NCI-H146 treated with DMSO at 0.1 percent for 48 hours (cell line): ENCODE measurements around the gene MOB2.

Experiments
- DNase-seq: peaks from one replicate; lab custom pipeline; 2025; ENCODE audit not compliant: unreplicated experiment; lab: John Stamatoyannopoulos, UW

MOB2 gene

DNA sequence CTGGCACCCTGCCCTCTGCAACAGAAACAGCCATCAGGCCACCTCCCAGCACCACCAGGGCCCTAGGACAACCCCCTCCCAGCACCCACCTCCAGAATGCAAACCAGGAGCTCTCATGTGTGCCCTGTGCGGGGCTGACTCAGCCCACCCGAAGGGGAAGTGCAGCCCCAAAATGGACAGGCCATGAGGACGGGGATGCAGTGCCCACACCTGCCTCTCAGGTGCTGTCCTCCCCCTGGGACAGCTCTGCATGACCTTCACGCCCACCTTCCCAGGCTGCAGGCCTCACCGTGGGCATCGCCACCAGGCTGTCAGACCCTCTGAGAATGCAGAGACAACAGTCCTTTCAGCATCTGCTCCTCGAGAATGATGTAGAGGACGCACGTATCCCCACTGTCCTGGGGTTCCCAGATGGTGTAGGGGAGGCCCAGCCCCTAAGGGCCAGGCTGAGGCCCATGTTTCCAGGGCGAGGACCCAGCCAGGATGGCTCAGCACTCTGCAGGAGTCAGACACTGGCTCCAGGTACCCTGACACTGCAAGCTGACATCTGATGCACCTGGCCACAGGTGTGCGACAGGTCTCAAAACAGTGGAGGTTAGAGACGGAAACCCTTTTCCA is 13.5 kb downstream of the MOB2 start:
- DNase-seq = no peak

GRCh38 chr11:1472180-1473005 is 14.2 kb downstream of the MOB2 start:
- no peak for DNase-seq

DNA sequence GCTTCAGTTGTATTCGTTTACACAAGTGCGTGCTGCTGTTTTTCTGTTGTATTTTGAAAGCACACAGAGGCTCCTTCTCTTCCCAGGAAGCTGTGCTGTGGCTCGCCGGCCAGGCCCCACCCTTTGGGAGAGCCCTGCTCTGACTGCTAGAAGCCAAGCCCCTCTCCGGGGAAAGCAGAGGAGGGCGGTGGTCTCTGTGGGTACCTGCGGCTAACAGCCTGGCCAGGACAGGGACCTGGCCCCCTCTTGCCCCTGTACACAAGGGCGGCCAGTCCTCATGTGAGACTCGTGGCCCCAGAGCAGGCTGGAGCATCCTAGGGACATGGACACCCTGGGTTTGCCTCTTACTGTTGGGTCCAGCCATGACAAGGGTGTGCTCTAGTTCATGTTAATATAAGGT is 14.8 kb downstream of the MOB2 start:
- no peak for DNase-seq

DNA sequence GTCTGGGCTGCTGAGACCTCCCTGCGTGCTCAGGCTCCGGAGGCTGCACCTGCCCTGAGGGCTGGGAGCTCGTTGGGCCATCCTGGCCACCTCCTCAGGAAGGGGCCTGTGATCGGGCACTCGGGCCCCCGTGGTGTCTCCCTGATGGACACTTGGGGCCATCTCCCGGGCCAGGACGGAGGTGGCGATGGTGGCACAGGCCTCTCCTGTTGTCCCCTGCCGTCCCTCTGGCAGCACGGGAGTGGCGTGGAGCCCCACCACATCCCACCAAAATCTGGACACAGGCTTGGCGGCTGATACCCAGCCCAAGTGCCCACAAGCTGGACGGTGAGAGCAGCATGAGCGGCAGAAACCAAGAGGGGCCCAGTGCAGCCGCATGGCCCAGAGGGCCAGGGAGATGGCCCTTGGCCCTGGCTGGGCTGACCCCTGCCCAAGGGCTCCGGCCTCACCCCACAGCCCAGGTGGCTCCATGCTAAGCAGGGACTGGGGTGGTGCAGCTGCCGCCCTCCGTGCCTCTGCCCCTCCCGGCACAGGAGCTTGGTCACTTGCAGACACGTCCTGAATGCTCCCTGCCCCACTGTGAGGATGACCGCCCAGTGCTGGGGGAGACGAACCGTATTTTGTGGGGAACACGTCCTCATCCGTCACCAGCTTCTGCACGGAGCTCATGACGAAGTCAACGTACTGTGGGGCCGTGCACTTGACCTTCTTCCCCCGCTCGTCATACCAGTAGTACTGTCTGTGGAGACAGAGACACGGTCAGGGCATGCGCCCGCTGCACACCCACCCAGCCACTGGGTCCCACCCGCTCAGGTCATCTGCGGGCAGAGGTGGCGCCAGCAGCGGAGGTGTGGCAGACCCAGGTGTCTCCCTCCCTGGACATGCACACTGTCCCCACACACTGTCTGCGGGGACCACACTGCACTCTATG is 15.6 kb downstream of the MOB2 start:
- no peak for DNase-seq

- DNase-seq = no peak
Measured at GRCh38 chr11:1469911-1470680, 16.5 kb downstream of the MOB2 start.

- no peak for DNase-seq
Measured at GRCh38 chr11:1469287-1469910, 17.2 kb downstream of the MOB2 start.

DNA sequence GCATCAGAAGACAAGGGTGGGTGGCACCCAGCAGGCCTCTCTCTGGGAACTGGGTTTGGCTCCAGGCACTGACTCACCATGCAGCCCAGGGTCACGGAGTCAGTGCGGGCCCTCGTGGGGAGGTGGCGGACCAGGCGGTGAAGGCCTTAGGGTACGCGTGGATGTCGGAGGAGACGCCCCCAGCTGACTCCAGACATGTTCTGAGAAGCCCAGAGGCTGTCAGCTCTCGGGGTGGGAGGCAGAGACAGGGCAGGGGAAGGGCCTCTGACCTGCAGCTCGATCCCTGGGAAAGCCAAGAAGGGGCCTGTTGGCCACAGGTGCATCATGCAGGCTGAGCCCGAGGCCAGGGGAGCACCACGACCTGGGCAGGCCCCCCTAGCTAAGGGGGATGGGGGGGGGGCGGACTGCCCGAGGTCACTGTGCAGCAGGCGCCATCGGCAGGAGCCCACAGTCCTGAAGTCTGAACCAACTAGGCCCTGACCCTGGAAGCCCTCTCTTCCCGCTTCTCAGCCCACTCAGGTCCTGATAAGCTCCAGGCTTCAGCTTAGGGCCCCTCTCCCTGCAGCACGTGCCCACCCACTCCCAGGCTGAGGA is 18.0 kb downstream of the MOB2 start:
- no peak for DNase-seq

- DNase-seq = no peak
Measured at GRCh38 chr11:1468002-1468401, 18.6 kb downstream of the MOB2 start.

- DNase-seq = no peak
Measured at GRCh38 chr11:1467270-1467669, 19.3 kb downstream of the MOB2 start.

GRCh38 chr11:1466784-1467183 is 19.8 kb downstream of the MOB2 start:
- no peak for DNase-seq

DNA sequence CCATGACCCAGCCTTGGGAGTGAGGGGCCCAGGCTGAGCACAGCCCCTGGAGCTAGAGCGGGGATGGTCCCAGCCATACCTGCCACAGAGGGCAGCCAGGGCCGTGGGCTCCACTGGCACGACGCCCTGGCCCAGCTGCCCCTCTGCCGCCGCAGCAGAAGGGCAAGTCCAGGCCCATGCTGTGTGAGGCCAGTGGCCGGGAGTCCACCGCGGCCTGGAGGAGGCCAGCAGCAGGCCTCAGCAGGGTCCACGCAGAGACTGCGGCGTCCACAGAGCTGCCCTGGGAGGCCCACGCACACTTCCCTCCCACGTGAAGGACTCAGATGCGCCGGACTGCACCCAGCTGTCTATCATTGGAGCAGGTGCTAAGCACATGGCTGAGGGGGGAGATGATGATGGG is 23.5 kb downstream of the MOB2 start:
- DNase-seq = no peak

DNA sequence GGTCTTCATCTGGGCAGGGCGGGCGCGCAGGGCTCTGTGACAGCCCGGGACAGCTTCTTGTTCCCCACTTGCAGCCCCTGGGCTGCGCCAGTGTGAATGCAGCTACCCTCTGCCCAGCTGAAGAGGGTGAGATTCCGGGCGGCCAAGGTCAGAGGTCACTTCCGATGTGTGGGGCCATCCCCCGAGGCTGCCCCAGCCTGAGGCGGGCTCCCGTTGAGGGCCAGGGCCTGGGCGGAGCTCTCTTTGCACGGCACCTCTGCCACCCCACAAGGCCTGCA is 23.9 kb downstream of the MOB2 start:
- DNase-seq = no peak

DNA sequence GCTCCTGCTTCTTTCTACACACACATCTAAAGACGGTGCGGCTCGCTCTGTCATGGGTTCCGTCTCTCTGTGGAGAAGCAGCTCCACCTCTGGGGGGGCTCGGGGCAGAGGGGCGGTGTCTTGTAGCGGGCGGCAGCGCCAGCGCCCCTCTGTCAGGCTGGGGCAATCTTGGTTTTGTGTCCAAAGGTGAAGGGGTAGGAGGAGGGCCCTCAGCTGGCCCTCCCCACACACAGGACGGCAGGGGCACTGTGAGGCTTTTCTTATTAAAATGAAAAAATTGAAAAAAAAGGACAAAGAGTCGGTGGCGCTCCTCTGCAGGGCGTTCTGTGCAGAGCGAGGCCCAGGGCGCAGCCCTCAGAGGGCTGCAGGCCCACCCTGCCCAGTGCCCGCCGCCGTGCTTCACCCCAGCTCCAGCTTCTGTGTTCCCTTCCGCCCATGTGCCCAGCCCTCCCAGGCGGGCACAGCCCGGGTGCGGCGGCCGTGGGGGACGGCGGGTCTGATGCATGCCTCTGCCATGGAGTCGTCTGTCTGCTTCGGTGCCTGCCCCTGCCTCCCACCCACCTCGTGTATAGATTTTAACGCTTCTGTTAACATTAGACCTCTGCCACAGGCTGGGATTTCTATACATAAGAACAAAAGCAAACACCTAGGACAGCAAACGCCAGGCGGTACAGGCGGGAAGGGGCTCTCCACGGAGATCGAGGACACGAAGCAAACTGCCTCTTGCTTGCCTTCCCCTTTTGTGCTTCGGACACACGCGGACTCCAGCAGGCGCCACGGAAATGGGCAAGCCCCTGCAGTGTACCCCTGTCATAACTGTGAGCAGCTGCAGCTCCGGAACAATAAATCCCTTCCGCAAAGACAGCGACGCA is 24.5 kb downstream of the MOB2 start:
- no peak for DNase-seq

- no peak for DNase-seq
Measured at GRCh38 chr11:1460986-1461825, 25.4 kb downstream of the MOB2 start.

DNA sequence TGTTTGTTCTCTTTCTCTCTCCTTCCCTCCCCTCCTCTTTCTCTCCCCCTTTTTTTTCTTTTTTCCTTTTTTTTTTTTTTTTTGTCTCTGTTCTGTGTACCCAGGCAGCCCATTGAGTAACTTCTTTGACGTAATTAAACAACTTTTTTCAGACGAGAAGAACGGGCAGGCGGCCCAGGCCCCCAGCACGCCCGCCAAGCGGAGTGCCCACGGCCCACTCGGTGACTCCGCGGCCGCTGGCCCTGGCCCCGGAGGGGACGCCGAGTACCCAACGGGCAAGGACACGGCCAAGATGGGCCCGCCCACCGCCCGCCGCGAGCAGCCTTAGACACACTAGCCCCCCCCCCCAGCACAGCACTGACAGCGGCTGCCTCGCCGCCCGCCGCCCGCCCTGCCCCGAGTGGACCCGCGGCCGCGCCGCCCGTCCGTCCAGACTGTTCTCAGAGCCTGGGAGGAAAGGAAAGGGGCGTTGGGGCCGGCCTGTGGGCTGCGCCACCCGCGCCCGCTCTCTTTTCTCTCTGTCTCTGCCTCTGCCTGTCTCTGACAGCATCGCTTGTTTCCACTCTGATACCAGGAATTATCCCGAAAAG is 26.1 kb downstream of the MOB2 start:
- no peak for DNase-seq

DNA sequence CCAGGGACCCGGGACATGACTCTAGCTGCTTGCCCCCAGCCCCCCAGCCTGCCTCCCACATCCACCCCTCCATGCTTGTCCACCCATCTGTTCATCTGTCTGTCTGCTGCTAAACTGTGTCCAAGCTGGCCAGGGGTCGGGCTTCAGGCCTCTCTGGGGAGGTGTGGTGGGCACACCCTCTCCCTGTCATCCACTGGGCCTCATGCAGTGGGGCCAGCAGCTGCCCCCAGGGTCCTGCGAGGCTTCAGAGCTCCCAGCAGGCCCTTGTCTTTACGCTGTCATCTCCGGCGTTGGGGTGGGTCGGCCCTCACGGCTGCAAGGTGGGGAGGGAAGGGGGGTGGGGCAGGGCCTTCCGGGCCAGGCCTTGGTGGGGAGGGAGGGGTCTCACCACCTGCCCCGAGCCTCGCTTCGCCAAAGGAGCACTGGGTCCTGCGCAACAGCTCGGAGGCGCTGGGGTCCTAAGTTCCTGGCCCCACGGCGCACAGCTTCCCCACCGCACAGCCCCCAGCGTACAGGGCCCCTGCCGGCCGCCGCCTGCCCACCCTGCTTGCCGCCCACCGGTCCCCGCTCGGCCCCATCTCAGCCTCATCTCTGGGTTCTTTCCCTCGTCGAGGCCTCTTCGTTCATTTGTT is 26.7 kb downstream of the MOB2 start:
- DNase-seq = no peak

- DNase-seq = no peak
Measured at GRCh38 chr11:1459219-1459575, 27.4 kb downstream of the MOB2 start.
